HG02610 (cell line): ENCODE data around the gene DNAJB8.

Experiments used
- ATAC-seq: cut with Tn5 transposase; IDR thresholded peaks from one replicate; pipeline ENCODE4 v1.9.1; 2021; ENCODE audit warnings: mild to moderate bottlenecking, moderate library complexity; ENCODE audit not compliant: unreplicated experiment

DNAJB8 gene

DNA sequence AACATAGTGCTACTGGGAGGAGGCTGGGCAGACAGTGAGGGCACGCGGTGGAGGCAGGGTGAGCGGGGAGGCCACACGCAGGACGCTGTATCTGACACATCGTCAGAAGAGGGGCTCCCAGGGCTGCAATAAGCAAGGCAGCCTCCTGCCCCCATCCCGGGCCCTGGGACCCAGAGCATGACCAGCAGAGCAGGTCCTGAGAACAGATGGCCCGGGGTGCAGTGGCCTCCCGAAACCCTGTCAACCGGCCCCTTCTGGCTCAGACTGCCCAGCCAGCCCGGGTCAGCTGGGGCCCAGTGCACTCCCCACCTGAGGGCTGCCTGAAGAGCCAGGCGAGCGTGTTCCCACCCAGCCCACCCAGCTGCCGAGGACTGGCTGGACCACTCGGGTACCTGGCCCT, 37.4 kb downstream of the DNAJB8 start:
- no peak for ATAC-seq

DNA sequence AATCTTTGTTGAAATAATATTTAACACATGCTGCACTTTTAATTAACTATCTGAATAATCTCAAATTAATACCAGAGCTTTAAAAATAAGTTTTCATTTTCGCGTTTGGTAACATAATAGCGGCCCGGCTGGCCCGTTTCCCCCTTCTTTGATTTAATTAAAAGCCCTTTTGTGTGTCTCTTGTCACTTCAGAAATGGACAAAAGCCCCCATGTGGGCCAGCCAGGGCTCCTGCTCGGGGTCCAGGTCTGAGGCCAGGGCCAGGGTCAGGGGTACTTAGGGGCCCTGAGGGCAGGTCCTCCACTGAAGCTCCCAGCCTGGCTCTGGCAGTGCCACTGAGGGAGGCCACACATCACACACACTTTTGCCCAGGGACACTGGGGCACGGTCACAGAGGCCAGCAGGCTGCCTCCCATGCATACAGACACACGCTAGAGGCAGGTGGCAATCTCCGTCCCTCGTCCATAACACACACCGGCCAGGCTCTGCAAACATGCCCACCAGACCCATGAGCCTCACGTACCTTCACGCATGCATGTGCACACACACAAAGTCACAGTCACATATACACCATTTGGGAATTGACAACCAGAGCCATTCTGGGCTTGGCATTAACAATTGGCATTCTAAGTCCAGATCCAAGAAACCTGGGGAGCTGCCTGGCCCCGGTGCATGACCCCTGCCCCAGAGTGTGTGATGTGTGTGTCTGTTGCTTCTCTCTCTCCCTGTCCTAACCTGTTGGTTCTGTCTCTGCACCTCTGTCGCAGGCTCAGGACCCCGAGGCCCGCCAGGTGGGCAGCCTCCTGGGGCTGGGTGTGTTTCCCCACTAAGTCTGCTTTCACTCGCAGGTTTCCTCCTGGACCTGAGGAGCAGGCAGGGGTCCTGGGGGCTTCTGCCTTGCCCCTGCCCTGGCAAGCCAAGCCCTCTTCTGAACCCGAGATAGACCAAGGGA, 38.5 kb downstream of the DNAJB8 start:
- no peak for ATAC-seq

DNA sequence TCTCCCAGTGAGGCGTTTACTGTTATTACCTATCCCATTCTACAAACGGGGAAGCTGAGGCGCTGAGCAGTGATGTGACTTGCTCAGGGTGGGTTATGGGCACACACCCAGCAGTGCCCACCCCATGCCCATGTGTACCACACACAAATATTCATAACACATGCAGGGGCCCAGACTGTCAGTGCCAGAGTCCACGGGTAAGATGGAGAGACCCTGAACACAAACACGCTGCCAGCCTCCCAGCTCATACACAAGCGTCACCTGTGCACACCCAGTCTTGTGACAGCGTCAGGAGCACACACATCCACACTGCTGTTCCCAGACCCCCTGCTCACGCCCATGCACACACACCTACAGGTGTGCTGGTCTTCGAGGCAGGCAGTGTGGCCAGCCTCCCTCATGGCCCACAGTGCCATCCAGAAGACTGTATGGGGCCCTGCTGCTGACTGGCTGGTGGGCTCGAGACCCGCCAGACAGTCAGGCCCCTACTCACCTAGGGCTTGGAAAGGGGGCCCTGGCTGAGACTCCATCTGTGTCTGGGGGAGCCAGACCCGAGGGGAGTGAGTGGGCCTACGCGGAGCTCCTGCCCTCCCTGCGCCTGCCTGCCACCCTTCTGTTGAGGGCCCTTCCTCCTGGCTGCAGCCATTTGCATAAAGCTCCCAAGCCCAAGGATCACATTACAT, 39.4 kb downstream of the DNAJB8 start:
- no peak for ATAC-seq

DNA sequence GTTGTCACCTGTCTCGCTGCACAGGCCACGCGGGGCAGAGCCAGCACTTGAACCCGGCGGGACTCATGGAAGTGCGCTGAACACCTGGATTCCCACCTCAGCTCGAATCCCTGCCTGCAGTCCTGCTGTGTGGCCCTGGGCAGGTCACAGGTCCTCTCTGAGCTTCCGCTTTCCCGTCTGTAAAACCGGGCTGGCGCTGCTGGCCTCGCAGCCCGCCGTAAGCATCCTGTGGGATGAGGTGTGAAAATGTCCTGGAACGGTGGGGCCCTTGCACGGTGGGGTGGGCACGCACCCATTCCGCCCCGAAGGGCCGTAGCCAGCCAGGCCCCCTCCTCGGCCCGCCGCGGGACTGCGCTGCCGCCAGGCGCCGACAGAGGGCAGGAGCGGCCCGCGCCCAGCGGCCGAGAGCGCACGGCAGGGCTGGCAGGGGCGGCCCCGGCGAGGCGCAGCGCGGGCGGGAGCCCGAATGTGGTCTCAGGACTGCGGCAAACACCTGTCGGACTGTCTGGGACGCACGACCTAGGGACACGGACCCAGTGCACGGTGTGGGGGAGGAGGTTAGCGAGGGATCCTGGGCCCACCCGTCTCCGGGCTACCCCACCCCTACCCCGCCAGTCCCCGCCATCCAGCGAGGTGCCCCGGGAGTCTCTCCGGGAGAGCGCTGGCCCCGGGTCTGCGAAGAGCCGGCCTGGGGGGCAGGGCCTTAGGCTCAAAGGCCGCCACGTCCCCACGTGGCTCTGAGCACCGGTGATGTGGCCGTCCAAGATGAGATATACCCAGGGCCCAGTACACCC, 40.4 kb downstream of the DNAJB8 start:
- ATAC-seq: peak; percentile 71

DNA sequence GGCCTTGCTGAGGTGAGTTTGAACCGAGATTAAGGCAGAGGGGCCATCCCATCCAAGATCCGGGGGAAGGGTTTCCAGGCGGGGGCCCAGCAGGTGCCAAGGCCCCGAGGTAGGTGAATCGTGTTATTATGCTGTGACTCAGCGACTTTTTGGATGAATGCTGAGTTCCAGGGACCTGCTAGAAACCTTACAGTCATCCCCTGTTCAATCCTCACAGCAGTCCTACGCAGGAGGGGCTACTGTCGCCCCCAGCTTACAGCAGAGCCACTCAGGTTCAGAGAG, 40.9 kb downstream of the DNAJB8 start:
- no peak for ATAC-seq

DNA sequence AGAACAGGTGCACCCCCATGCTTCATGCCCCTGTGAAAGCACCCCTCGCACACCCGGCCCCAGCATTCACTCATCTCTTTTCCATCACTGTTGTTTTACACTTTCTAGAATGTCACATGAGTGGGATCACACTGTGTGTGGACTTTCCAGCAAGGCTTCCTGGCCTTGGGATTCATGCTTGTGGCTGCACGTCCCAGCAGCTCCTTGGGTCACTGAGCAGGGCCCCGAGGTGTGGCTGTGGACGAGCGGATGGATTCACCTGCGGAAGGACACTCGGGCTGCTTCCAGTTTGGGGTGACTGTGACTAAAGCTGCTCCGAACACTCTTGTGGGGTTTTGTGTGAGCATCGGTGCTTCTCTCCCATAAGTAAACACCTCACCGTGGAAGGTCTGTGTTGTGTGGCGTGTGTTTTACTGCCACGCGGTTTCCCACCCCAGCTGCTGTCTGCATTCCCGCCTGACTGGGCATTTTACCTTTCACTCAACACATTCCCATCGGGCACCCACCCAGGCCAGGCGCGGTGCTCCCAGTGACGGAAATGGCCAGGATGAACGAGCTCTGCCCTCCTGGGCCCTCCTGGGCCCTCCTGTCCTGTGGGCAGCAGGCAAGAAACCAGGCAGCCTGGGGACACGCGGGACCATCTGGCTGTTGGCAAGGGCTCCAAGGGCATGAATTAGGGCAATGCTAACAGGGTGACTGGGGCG, 41.4 kb downstream of the DNAJB8 start:
- no peak for ATAC-seq

DNA sequence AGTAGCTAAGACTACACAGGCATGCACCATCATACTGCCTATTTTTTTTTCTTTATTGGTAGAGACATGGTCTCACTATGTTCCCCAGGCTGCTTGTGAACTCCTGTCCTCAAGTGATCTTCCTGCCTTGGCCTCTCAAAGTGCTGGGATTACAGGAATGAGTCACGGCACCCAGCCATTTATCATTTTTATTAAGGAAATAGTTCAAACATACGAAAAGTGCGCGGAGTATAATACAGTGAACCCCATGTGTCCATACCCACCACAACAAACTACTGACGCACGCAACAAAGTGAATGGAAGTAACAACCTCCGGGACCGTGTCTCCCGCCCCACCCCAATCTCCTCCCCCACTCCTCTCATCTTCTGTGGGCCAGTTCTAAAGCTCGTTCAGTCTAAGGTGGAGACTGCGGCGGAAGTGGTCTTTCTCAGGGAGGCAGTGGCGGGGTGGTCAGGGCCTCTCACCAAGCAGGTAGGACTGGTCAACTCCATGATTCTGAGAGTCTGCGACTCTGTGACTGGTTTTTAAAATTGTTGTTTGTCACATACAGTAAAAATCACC, 42.1 kb downstream of the DNAJB8 start:
- no peak for ATAC-seq

DNA sequence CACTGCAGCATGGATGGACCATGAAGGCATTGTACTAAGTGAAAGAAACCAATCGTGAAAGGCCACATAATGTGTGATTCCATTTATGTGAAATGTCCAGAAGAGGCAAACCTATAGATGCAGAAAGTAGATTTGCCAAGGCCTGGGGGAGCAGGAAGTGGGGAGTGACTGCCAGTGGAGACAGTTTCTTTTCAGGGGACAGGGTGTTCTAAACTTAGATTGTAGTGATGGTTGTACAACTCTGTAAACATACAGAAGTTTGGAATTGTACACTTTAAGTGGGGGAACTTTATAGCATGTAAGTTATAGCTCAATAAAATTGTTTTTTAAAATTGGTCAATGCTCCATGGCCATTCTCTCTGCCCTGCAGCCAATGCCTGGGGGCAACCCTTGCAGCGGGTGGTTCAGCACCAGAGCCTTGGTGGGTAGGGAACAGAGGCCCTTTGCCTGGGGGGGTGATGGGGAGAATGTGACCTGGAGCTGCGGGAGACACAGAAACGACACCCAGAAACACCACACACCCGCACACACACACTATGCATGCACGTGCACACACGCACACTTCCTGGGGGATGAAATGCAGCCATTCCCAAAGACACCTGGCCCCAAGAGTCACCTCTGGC, 43.1 kb downstream of the DNAJB8 start:
- ATAC-seq: no peak

DNA sequence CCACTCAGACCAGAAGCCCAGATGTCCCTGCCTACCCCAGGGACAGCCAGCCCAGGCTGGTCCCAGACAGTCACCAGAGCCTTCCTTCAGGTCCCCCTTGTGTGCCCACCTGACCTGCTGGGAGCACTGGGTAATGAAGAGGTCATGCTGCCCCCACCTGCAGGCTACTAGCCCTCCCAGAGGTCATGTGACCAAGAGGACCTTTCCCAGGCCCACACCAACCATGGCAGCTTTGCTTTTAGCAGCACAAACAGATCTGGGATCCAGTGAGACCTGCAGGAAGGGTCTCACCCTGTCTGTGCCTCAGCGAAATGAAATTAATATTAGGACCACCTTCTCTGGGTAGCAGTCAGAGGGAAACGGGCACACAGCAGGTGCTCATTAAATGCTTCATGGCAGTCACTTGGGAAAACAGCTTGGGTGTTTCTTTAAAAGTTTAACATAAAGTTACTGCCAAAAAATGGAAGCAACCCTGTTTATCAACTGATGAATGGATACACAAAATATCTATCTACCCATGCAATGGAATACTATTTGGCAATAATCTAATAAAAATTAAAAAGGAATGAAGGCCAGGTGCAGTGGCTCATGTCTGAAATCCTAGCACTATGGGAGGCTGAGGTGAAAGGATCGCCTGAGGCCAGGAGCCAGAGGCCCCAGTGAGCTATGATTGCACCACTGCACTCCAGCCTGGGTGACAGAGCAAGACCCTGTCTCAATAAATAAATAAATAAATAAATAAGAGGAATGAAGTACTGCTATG, 43.7 kb downstream of the DNAJB8 start:
- no peak for ATAC-seq

DNA sequence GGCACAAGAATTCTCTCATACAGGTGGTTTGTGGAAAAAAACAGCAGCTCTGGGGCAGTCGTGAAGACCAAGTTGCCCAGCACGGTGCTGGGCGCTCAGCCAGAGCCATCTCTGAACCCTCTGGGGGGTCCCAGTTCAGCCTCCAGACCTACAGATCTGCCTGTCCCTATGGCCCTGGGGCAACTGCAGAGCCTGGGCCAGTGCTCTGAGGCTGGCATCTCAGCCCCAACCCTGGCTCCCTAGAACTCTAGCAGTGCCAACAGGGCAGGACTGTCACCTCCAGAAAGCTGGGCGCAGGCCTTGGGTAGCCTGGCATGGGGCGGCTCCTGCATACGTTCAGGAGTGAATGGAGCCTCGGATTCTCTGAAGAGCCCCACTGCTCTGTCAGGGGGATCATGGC, 44.7 kb downstream of the DNAJB8 start:
- ATAC-seq: no peak

DNA sequence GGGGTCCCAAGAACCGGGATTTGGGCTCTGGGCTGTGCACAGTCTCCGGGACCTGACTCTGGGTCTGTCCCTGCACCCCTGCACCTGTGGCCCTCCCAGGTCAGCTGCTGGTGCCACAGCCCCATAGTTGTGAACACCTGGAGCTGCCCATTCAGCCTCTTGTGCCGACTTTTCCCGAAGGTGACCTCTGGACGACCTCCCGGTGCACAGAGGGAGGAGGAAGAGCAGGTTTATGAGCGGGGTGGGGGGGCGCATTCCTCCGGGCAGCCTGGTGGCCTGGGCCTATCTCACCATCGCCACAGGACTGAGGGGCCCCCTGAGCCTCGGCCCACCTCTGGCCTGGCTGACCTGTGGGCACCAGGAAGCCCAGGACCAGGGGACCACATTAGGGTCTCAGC, 45.3 kb downstream of the DNAJB8 start:
- no peak for ATAC-seq

DNA sequence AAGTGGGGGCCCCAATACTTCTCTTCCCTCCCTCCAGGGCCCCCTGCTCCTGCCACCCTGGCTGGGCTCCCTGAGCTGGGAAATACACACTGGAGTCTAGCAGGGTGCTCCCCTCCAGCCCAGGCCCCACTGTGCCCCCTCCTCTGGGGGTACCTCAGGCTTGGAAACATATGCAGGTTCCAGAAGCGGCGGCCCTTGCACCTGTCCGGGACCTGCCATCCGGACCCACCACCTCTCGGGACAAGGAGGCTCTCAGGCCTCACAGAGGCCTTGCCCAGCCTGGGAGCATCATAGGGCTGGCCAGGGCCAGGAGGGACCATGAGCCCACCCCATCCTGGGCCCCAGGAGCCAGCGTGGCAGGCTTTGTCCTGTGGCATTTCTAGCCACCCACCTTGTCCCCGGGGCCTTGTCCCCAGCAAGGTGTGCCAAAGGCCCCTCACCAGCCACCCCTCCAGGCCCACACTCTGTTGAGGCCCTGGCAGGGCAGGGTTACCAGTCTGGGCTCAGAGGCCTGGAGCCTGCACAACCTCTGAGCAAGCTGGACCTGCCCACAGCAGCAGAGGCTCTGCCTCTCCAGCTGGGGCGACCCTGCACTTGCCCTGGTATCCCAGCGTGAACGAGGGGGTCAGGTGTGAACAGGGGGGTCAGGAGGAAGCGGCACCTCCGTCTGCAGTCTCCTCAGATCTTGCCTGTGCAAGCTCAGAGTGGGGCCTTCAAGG, 45.8 kb downstream of the DNAJB8 start:
- ATAC-seq: no peak

DNA sequence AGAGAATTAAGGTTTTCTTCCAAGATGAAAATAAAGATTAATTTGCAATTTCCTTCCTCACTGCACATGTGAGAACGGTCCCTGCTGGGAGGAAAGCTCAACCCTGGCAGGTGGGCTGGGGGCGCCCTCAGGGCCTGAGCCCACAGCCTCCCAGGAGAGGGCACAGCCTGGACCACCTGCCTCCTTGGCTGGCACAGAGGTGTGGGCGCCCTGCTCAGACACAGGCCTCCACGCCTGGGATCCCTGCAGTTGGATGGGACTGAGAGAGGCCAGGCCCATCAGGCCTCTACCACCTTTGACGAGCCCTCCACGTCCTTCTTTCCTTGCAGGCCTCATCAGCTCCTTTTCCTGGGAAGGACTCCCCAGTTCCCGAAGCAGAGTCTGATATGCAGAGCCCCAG, 46.4 kb downstream of the DNAJB8 start:
- no peak for ATAC-seq

DNA sequence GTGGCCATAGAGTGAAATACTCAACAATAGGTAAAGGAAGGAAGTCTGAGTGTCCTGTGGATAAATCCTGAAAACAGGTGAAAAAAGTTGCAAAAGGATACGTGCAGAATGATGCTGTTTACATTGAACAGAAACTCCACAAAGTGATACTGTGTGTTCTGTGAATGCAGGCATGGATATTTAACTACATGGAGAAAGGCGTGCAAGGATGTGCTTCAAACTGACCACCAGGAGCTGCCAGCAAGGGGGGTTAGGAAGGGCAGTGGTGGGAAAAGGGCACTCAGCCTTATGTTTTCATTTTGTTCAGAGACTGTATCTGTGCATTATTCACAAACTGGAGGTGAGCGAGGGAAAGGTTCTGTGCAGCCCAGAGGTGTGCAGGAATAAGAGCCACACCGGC, 47.4 kb downstream of the DNAJB8 start:
- no peak for ATAC-seq

DNA sequence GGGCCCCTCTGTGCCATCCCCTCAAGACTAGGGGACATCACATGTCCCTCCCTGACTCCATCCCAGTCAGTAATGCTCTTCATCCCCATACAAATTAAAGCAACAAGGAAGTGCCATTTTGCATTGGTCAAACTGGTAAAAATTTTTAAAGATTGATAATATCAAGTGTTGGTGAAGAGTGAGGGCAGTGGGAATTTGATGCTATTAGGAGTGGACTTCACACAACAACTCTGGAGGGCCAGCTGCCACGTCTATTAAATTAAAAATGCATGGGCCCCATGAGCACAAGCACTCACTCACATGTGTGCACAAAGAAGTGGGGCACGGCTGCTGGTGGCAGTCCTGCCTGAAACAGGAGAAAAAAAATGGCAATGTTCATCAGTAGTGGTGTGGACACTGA, 47.8 kb downstream of the DNAJB8 start:
- no peak for ATAC-seq

DNA sequence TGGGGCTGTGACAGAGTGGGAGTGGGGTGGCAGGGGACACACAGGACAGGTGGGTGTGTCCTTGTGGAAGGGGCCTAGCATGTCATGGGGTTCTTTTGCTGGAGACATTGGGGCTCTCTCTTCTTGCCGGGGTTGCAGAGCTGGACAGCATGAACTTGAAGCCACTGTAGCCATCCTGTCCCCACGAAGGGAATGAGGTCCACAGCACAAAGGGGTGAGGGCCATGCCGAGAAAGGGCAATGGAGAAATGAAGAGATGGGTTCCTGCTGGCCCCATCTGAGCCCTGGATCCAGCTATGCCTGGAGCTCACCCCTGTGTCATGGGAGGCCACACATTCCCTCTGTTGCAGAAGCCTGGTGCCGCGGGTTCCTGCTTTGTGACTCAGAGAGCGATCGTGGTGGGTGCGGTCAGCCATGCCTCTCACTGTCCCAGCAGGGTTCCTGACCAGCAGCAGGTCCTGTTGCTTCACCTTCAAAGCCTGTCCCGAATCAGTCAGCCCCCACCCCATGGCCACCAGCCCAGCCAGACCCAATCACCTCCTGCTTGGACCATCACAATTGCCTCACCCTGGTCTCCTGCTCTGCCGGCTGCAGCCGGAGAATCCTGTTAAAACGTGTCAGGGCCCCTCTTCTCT, 50.0 kb downstream of the DNAJB8 start:
- ATAC-seq: no peak

DNA sequence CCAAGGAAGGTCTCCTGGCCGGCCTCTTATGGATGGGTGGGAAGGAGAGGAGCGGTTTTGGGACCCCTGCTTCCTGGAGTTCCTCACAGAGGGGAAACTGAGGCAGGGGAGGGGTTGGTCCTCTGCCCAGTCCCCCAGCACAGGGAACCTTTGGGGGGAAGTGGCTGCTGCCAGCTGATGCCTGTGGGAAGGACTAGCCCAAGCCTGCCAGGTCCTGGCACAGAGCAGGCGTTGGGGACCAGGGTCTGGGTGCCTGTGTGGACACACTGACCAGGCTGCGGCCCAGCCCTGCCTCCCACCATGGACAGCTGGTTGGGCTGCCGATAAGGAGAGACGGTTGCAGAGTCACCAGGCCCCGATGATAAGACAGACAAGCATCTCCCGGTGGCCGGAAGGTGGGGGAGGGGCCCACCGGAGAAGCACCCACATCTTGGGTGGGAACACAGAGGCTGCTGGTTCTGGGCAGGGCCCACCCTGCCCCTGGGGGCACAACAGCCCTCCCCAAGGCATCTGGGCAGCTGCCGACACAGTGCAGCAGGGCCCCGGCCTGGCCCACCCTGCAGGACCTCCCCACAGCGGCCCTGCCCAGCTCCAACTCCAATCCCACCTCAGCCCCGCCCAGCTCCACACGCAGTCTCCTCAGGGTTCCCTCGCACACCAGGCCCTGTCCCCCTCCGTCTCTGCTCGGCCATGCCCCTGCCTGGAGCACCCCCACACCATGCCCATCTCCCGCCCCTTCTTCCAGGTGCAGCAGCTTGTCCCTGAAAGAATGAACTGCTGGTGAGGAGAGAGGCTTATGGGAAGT, 50.7 kb downstream of the DNAJB8 start:
- ATAC-seq: no peak
